Measurements from ENCODE around the gene SNX32.

SNX32 gene

DNA sequence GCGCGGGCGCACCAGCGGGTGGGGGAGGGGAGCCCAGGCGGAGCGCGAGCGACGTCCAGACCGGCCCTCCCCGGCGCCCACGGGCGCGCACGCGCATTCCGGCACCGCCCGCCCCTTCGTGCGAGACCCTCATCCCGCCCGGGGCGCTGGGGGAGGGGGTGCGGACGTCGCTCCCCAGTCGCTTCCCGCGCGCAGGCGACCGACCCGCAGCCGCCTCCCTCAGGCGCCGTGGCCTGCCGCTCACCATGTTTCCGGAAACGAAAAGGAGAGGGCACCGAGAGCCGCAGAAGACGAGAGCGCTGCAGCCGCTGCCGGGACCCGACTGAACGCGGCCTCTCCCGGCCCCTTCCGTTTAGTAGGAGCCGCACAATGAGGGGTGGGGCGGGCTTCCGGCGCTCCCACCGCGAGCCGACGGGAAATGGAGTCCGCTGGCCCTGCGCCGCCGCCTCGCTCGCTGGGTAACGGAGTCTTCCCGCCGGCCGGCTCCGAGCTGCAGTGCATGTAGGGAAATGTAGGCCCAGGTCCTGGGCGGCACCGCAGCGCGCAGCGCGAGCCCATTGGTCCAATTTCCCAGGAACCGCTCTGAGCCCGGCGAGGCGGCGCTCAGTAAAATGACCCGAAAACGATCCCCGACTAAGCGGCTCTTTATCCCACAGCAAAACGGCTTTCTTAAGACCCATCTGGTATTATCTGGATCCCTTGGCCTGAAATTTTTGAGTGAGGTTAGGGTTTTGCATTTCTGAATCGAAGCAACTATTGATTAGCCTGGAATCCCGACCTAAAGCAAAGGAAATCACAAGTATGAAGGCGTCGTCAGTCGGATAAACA lies 24.3 kb downstream of the SNX32 start, which contains the start of gene CFL1:
Gene CFL1 (minus strand): TSS at position 328 of the 828 bp plus-strand sequence. CDS start 81 bp downstream, at position 247.
- peak; percentile 98 for DNase-seq

DNA sequence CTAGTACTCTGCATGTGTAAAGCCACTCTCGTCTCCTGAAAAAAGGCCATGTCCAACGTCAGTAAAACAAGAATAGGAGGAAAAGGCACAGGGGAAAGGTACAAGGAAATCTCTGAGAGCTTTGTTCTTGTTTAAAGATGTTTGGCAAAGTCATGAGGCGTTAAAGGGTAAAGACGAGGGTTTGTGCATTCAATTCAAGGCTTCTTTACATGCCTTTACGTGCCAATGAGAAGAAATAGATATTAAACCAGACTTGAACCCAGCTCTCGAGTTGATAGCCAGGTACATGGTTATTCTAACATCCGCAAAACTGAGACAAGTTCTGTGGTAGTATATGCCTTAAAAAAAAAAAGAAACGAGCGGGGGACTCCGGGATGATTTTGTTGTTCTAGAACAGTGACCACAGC lies 24.9 kb downstream of the SNX32 start:
- DNase-seq, result no peak

GRCh38 chr11:65859095-65859811 lies 25.5 kb downstream of the SNX32 start:
- DNase-seq, result peak; percentile 99

DNA sequence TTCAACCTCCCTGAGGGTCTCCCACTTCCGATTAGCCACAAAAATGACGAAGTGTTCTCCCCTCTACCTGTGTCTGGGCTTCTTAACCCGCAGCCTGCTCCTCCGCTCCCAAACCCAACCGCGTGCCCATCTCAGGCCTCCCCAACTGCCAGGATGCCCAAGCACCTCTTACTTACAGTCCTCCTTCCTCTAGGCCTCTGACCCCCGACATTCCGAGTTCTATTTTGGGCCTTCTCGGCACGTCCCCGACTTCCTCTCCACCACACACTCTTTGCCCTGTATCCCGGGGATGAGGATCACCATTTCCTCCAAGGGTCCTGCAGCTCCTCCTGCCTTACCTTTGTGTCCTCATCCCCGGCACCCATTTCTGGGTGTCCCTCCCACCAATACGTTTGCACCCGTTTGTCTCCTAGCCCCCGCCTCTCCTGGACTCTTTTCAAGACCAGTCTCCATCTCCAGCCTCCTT lies 26.1 kb downstream of the SNX32 start:
- no peak for DNase-seq

DNA sequence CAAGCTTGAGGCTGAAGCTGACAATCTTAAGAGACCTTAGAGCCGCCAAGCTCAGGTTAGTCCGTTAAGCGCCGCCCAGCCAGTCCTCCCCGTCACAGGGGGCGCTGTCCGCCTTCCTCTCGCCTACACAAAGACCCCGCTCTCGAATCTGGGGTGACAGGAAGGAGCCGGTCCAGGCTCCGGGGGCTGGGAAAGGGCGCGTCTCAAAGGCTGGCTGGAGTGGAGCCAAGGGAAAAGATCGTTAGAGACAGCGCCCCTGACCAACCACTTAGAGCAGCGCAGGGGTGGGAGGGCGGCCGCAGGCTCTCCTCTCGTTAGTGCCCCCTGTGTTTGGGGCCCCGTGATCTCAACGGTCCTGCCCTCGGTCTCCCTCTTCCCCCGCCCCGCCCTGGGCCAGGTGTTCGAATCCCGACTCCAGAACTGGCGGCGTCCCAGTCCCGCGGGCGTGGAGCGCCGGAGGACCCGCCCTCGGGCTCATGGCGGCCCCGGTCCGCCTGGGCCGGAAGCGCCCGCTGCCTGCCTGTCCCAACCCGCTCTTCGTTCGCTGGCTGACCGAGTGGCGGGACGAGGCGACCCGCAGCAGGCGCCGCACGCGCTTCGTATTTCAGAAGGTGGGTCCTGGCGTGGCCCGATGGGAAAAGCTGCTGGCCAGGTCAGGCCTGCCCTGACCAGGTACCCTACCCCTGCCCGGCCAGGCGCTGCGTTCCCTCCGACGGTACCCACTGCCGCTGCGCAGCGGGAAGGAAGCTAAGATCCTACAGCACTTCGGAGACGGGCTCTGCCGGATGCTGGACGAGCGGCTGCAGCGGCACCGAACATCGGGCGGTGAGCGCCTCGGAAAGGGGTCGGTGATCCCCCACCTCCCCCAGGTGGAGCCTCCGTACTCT lies 26.8 kb downstream of the SNX32 start, which contains the start of gene MUS81:
Gene MUS81 (plus strand): TSS at position 156 of the 887 bp plus-strand sequence. CDS start 321 bp downstream, at position 477.
- peak; percentile 99 for DNase-seq

GRCh38 chr11:65861165-65861505 lies 27.4 kb downstream of the SNX32 start:
- DNase-seq, result no peak

DNA sequence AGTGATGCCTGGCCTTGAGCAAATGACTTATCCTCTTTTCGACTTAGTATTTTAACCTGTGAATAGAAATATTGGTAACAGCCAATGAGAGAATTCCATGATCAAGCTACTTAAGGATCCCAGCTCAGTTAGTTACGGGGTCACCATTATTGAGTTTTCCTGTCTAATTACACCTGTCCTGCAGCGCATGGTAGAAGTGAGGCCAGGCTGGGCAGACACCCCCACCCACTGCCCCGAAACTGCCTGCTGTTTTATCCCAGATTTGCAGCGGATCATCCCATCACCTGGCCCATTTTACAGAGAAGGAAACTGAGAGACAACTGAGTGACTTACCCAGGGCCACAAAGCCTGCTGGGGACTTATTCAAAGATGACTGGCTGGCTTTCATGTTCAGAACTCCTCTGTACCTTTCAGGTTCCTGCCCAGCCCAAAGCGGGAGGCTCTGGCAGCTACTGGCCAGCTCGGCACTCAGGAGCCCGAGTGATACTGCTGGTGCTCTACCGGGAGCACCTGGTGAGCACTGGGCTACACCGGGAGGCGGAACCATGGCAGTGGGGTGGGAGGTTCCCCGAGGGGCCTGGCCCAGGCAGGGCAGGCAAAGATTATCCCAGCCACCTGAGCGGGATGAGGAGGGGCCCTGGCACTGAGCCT lies 27.9 kb downstream of the SNX32 start:
- no peak for DNase-seq

DNA sequence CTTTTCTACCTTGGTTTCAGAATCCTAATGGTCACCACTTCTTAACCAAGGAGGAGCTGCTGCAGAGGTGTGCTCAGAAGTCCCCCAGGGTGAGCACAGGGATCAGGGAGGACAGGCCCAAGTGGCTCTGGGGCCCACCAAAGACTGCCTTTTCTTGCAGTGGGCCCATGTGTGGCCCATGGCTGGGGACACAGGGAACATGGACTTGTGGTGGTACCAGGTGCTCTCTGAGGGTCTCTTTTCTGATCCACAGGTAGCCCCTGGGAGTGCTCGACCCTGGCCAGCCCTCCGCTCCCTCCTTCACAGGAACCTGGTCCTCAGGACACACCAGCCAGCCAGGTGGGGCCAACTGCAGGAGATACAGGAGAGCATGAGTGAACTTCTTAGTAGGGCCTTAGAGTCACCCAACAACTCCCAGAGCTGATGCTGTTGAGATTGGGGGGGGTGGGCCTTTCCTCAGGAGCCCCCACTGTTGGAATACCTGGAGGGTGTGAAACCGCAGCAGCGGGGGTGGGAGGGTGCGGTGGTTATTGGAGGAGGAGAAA lies 28.5 kb downstream of the SNX32 start:
- no peak for DNase-seq

DNA sequence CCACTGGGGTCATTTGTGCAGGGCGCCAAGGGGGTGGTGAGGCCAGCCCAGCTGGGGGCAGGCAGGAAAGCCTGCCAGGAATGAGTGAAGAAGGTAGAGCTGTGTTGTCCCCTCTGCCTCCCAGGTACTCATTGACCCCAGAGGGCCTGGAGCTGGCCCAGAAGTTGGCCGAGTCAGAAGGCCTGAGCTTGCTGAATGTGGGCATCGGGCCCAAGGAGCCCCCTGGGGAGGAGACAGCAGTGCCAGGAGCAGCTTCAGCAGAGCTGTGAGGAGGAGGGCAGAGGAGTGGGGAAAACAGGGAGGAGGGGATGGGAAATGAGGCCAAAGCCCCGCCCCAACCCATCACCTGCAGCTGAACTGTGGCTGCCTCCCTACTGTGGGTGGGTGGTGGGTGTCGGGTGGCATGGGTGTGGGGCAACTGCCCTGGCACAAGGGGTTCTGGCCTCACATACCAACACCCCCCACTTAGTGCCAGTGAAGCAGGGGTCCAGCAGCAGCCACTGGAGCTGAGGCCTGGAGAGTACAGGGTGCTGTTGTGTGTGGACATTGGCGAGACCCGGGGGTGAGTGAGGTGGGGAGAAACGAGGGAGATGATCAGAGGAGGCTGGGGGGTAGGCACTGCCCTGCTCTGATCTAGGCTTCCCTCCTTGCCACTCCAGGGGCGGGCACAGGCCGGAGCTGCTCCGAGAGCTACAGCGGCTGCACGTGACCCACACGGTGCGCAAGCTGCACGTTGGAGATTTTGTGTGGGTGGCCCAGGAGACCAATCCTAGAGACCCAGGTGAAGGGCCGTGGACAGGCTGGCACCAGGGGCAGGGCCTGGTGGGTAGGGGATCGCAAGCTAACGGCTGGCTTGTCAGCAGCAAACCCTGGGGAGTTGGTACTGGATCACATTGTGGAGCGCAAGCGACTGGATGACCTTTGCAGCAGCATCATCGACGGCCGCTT lies 29.5 kb downstream of the SNX32 start:
- DNase-seq, result no peak

DNA sequence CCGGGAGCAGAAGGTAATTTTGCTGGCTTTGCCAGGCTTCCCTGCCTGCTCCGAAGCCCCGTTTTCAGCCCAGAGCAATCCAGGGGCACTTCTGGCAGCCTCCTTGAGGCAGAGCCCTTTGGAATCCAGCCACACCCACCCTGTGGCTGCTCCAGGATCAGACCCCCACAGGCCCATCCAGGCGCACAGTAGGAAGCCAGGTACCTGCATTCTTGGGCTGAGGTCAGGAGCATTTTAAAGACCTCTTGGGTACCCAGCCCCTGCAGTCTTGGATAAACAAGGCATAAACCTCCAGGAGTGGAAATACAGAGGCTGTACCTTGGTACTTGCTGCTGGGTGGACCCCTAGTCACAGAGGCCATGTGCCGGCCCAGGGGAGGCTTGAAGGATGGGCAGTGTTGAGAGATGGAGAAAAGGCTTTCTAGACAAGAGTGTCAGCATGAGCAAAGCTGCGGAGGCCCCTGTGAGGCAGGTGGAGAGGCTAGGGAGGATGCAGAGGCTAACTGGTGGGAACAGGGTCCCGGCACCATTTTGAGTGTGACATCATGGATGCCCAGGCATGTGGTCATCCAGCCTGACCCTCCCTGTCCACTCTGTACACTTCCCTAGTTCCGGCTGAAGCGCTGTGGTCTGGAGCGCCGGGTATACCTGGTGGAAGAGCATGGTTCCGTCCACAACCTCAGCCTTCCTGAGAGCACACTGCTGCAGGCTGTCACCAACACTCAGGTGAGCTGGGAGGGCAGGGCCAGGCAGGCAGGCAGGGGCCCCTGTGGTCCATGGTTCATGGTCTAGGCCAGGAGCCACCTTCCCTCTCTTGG lies 30.3 kb downstream of the SNX32 start:
- no peak for DNase-seq

- DNase-seq, result no peak
These were observed 31.1 kb downstream of the SNX32 start for GRCh38 chr11:65864706-65865471.

DNA sequence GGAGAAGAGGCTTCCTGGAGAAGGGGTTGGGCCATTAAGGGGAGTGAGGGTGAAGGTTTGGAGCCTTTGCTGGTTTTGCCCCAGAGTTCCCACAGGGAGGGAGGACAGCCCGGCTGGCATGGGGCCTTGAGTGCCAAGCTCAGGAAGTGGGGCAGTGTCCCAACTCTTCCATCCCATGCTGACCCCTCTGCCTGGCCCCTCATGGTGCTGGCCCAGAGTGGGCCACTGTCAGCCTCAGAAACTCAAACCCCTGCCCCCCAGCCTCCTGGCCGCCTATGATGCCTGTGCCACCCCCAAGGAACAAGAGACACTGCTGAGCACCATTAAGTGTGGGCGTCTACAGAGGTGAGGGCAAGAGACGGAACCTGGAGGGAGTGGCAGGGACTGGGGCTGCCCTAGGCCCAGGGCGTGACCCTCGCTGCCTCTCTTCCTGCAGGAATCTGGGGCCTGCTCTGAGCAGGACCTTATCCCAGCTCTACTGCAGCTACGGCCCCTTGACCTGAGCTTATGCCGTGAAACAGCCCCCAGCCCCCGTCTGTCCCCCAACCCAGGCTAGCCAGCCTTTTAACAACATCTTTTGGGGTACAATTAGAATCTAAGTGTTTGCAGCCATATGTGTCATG lies 31.9 kb downstream of the SNX32 start:
- DNase-seq, result no peak

DNA sequence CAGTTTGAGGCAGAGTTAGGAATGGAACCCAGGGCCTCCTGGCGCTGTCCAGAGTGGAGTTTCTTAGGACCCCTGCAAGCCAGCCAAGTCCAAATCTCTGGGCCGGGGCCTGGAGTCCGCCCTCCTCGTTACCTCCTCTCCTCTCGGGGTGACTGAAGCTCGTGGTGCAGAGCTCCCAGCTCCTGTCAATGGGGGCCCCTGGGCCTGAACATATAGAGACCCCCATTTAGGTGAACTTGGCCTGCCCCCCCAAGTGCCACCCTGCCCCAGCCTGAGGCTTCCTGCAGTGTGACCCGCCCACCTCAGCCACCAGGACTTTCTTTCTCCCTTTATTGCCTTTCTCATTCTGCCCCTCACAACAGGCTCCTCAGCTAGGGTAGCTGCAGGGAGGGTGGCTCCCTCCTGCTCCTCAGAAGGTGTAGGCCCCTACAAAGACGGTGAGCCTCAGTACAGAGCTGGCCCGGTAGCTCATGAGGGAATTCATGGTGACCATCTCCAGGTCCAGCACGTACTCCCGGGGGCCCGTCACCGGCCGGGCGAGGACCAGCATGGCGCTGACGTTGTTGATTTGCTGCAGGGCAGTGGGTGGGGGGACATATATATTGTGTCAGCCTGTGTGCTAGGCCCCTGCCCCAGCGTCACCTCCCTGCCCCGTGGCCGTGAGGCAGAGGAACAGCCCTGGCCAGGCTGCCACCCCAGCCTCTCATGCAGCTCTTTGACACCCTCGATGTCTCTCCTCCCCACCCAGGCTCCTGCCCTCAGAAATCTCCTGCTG lies 32.9 kb downstream of the SNX32 start:
- DNase-seq, result no peak

DNA sequence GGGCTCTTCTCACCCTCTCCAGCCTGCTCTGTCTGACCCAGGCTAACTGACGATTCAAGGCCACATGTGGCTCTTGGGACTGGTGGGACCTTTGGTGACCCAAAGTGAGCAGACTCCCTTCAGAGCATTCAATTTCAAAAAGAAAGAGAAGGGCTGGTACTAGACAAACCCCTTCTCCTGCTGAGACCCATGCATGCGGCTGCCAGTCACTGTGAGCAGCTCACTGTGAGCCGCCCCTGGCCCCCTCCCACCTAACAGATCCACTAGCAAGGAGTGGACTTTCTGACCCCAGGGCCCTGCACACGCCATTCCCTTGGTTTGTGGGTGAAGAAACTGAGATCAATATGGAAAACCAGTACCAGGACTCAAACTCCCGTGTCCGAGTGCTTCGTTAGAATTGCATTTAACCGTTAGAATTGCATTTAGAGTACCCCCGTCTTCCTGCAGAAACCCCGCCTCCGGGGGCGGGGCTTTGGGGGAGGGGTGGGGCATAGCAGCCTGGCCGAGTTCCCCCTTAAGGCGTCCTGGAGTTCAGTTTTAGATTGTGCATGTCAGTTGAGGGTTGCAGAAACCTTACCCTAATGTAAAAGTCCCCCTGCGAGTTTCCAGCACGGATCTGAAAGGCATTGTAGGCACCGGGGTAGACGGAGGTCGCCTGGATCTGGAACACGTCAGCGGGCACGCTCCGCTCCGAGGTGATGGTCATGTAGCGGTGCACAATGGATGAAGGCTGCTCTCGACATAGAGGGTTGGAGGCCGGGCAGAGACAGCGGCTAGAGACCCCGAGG lies 33.7 kb downstream of the SNX32 start:
- DNase-seq, result no peak

DNA sequence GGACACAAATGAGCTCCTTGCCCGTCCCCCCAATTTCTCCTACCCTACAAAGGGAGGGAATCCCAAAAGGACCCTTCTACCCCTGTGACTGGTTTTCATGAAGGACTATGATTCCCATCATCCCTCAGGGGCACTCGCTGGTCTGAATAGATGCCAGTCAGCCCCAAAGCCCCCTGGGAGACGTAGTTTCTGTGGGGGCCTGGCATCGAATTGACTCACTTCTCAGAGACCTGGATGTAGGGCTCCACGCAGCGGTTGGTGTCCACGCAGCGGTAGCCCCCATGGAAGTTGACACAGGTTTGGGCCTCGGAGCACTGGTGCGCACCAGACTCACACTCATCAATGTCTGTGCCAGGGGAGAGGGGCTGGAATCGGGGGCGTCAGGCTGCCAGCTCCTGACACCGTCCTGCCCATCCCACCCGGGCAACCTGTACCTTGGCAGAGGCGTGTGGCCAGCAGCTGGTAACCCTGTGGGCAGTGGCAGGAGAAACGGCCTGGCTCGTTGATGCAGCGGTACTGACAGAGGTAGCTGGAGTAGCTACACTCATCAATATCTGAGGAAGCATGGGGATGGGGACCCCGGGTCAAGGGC lies 34.4 kb downstream of the SNX32 start:
- DNase-seq, result peak; percentile 37

GRCh38 chr11:65868907-65869306 lies 35.1 kb downstream of the SNX32 start:
- no peak for DNase-seq

Data from fibroblast of skin of back (primary cell).